Stimulated activated CD8-positive, alpha-beta memory T cell treated with anti-CD3 and anti-CD28 coated beads, Interleukin-4, amount 100 ng/mL, for 1 hour (primary cell): Measurements from ENCODE around the gene ITGB7.

Experiments
- DNase-seq, 2 donors: peaks; one replicate each; pipeline ENCODE4 v3.0.0-alpha.2; 2020; ENCODE audit warnings: low read depth in 2 of 2, low spot score in 1 of 2

Gene ITGB7, protein sequence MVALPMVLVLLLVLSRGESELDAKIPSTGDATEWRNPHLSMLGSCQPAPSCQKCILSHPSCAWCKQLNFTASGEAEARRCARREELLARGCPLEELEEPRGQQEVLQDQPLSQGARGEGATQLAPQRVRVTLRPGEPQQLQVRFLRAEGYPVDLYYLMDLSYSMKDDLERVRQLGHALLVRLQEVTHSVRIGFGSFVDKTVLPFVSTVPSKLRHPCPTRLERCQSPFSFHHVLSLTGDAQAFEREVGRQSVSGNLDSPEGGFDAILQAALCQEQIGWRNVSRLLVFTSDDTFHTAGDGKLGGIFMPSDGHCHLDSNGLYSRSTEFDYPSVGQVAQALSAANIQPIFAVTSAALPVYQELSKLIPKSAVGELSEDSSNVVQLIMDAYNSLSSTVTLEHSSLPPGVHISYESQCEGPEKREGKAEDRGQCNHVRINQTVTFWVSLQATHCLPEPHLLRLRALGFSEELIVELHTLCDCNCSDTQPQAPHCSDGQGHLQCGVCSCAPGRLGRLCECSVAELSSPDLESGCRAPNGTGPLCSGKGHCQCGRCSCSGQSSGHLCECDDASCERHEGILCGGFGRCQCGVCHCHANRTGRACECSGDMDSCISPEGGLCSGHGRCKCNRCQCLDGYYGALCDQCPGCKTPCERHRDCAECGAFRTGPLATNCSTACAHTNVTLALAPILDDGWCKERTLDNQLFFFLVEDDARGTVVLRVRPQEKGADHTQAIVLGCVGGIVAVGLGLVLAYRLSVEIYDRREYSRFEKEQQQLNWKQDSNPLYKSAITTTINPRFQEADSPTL

DNA sequence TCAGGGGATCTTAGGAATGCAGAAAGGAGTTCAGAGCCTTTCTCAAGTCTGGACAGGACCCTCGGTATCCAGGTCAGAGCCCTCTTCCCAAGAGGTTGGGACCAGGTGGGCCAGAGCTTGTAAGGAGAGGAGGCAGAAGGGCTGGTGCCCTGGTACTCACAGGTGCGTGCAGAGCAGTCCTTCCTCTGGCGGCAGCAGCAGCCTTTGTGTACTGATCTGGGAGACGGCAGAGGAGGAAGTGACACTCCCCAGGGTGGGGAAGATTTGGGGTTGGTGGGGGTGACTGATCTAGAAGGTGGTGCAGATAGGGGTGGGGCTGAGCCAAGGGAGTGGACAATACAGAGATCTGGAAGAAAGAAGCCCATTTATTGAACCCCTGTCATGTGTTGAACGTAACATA lies at the start of gene ITGB7:
ITGB7 (minus strand) TSS at position 210 of the 400 bp plus-strand sequence. CDS start 6,808 bp downstream, outside the sequence.
- DNase-seq = peak; percentile 38

DNA sequence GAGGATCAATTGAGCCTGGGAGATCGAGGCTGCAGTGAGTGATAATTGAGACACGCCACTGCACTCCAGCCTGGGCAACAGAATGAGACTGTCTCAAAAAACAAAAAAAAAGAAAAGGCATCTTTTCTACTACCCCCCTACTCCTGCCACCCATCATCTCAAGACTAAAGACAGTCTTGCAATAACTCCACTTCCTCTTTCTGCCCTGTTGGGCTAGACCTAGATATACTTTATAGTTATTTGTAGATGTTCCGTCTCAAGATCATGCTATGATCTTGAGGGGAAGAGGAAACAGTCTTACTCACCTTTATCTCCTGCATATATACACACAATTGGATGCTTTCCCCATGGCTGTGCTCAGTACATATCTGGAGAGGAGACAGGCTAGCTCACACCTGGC lies 48.9 kb upstream of the ITGB7 start:
- DNase-seq = no peak

DNA sequence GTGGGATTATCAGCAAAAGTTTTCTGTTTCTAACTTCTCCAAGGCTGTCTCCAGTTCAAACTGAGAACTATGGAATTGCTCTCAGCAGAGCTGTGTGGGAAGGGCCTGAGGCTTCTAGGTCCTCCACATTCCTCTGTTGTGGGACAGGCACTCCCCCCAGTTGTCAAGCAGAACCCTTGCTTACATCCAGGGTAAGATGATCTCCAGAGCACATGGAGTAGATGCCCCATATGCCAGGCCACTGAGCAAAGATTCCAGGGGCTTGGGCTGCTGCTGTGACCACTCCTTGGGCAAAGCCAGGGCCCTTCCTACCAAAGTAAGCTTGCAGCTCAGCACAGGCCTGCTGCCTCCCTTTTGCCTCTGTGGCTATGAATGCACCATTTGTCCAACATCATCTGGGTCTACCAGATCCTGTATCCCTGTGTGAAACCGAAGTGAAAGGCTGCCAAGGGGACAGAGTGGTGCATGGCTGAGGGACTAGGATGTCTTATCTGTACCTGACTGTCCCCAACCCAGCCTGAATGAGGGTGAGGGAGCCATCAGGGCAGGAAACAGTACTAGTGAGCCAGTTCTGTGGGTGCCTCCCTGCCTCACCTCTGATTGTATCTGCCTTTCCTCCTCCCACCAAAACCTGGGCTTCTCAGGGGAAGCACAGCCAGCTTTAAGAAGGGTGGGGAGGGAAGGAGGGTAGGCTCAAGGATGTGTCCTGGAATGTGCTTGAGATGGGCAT lies 47.9 kb upstream of the ITGB7 start:
- DNase-seq = no peak

DNA sequence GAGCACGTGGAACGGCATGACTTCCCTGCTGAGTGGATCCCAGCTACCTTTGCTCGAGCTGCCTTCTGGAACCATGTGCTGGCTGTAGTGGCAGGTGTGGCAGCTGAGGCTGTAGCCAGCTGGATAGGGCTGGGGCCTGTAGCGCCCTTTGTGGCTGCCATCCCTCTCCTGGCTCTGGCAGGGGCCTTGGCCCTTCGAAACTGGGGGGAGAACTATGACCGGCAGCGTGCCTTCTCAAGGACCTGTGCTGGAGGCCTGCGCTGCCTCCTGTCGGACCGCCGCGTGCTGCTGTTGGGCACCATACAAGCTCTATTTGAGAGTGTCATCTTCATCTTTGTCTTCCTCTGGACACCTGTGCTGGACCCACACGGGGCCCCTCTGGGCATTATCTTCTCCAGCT lies 46.2 kb upstream of the ITGB7 start:
- DNase-seq = no peak

DNA sequence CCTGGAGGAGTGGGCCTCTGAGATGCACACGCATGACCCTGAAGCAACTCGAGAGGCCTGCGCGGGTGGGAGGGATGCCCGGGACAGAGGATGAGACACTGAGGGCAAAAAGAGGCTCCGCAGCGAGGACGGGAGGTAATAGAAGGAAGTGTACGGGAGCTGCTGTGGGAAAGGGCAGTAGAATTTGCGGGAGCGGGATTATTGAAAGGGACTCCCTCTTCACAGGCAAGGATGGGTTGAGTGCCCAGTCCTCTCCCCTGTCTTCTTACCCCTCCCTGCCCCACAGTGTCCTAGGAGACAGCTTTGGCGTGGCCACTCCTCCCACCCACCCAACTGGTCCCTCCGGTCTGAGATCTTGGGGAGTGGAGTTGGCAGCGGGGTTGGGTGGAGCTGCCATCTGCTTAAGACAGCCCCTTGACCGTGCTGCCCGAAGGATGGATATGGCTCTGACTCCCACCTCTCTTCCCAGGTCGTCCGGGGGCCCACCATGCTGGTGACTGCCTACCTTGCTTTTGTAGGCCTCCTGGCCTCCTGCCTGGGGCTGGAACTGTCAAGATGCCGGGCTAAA lies 45.4 kb upstream of the ITGB7 start:
- DNase-seq = no peak

DNA sequence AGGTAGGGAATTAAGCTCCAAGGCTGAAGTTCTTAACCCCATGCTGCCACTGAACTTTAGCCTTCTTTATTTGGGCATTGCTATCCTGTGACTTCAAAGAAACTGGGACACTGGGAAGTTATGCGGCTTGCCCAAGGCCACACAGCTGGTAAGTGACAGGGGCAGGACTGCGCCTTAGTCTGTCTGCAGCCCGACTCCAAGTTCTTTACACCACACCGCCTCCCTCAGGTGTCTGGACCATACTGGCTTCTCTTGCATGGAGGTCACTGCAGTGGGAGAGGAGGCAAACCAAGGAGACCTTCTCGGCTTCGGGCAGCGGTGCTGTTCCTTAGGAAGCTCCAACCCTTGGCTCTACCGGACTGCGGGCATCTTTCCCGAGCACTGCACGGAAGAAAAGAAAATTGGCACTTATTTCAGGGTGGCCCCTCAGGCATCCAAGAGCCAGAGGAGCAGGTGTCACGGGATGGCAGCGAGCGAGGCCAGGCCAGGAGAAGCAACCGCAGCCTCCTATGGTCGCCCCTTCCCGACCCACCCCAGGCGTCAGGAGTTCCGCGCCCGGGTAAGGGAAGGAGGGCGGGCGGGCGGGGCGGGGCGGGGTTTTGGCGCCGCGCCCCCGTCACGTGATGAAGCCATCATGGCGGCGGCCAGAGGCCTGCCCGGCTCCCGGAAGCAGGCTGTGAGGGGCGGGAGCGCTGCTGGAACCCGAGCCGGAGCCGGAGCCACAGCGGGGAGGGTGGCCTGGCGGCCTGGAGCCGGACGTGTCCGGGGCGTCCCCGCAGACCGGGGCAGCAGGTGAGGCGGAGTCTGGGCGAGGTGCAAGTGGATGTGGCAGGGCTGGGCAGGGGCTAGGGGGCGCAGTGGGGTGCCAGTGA lies 44.7 kb upstream of the ITGB7 start:
- peak in 1 of 2 donors; percentile 43 for DNase-seq

DNA sequence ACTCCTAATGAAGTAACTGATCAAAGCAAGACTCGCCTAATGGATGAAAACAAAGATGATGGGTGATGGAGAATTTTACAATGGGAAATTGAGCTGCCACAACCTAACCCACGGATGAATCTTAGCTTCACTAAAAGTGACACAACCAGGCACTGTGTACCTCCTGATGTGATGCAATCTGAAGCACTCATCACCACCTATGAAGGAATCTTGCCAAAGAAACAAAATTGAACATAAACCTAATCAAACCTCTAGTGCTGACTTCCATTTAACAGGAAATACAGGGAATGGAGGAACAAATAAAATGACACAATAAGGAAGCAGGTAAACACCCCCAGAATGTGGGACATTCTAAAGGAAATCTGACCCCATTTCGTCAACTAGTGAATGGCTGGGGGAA lies 38.2 kb upstream of the ITGB7 start:
- no peak for DNase-seq

DNA sequence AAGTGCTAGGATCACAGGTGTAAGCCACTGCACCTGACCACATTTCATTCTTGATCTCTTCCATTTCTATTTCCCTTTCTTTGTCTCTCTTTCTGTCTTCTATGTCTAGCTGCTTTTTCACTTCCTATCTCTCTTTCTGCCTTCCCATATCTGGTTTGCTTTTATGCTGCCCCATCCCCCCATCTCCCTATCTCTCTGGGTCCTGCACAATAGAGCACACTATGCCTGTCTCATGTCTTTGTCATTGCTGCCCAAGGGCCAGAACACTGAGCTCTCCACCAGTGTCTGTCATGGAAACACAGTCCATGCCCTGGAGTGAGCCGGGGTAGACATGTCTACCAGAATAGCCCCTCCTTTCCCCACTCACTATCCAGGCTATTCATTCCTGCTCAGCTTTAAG lies 37.3 kb upstream of the ITGB7 start:
- DNase-seq = no peak

DNA sequence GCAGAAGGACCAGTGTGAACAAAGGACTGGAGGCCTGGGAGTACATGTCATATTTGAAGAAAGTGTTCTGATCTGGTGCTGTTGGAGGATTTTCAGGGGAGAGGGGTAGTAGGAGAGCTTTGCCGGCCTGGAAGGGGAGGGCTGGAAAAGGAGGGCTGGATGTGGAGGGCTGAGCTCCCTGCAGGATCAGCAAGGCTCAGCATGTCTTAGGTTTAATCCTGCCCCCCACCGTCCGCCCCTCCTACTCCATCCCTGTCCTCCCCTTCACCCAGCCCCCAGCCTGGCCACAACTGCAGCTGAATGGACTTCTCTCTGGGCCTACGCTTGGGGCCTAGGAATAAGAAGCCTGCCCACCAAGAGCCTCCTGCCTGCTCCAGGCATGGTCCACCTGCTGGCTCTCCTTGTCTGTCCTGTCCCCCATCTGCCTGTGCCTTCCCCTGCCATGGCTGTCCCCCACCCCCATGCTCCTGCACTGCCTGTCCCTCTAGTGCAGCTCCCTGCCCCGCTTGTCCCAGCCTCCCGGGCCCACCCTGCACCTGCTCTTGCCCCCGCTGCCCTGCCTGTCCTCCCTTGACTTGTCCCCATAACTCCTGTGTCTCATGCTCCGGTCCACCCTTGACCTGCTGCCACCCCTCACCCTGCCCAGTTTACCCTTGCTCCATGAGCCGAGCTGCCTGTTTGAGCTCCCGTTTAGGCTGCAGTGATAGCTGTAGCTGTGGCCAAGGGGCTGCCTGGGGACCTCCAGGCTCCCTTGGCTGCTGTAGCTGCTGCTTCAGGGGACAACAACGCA lies 34.8 kb upstream of the ITGB7 start:
- DNase-seq = no peak

DNA sequence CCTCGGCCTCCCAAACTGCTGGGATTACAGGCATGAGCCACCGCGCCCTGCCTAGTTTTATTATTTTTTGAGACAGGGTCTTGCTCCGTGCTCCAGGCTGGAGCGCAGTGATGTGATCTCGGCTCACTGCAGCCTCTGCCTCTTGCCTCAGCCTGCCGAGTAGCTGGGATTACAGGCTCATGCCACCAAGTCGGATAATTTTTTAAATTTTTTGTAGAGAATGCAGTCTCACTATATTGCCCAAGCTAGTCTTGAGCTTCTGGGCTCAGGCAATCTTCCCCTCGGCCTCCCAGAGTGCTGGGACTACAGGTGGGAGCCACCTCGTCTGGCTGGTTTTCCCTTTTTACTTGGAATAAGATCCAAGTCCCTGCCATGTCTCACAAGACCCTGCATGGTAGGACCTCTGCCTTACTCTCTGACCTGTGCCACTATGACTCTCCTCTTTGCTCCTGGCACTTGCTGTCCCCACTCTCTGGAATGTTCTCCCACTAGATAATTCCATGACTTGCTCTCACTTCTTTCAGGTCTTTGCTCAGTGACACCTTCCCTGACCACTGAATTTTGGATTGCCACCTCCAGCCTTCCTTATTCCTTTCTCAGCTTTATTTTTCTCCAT lies 32.7 kb upstream of the ITGB7 start:
- no peak for DNase-seq

DNA sequence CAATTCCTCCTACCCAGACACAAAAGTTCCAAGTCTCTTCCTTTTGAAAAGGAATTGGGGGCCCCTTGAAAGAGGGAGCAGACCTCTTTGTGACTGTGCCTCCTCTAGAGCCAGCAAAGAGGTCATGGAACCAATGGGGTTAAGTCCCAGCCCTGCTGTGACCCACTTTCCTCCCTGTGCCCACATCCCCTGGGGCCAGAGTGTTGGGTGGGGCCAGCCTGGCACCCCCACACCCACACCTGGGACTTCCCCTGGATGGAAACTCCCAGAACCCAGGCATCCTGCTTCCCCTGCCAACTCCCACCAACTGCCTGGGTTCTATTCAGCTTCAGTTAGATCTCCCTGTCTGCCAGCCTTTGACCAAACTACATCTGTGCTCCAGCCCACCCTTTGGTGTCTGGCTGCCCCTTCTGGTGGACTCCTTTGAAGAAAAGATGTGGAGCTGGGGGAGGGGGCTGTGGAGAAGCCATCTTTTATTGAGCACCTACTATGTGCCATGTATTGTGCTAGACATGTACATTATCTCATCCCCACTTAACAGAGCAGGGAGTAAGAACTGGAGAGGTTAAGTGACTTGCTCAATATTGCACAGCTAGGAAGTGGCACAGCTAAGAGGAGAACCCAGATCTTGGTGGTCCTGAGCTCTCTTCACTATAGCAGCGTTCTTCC lies 29.5 kb upstream of the ITGB7 start:
- no peak for DNase-seq

DNA sequence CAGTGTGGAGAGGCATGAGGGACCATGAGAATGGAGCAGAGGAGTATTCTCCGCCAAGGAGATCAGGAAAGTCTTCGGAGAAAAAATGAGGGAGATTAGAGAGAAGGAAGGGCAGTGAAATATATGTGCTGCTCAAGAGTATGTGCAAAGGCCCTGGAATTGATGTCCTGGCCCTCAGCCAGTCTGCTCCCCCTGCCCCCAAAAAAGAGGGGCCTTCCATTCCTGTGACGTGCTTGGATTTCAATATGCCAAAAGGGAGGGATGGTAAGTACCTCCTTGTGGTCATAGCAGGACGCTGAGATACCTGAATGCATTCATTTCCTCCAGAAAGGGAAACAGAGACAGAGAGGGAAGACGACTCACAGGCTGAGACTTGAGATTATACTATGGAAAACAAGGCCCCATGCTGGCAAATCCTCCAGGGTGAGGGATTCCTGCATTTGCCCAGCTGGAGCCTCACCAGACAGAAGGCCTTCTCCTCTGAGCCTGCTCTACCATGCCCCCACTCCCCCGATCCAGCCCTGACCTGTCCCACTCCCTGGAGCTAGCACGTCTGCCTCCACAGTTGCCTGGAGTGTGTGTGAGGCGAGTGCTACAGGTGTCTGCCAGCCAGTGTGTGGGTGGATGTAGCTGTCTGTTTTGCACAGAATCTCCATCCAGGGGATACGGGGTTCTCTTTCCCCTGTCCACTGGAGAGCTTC lies 28.8 kb upstream of the ITGB7 start:
- DNase-seq = no peak

DNA sequence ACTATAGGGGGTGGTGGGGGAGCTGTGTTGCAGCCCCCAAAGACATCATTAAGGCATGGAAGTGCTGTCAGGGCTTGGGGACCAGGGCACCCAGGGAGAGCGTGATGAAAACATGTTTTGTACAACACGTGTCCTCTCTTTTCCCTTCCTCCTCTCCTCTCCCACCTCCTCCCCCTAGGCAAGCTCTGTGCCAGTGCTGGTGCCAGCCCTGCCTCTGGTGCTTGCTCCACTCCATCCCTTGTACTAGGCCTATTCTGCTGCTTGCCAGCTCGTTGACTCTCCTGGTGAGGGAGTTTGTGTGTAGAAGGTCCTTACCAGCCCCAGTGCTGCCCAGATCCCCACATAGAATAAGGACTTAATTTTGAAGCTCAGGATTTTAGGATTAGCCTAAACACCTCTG lies 28.1 kb upstream of the ITGB7 start:
- DNase-seq = no peak

DNA sequence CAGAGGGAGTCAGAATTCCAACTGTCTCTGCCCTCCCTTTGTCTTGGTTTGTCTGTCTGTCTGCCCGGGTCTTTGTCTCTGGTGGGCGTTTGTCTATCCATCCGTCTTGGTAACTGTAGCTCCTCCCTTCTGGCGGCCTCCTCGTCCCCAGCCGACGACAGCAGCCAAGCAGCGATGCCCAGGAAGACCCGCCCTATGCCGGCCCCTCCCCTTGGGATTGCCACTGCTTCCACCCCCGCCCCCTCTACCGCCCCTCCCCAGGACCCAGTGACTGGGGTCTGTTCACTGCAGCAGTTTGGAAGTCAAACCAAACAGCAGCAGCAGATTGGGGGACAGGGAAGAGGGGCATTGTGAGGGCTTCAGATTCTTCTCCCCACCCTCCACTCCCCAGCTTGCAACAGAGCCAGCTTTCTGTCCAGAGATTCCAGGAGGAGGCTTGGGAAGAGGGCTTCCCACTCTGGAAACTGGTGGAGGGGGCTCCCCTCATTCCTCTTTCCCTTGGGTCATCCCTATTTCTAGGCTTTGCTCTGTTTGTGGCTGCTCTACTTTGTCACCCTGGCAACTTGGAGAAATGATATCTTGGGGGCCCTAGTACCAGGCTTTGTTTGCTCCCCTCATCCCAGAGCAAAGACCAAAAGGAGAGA lies 27.3 kb upstream of the ITGB7 start:
- DNase-seq = no peak

DNA sequence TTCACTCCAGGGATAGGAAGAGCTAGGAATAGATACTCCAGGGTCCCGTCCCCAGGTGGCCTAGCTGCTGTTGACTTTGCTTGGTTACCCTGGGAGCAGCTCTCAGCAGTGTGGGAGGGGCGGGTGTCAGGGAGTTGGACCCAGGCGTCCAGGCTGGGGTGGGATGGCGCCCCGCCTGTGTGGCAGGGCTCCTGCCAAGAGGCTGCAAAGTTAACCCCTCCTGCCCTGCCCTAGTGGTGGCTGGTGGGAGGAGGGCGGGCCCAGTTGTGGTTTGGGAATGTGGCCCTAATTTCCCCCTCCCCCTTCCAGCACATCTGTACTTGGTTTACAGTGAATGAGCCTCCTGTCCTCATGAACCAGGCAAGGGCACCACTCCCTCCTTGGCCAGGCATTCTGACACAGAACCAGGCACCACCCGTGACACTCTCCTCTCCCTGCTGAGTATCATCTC lies 26.6 kb upstream of the ITGB7 start:
- DNase-seq = no peak

DNA sequence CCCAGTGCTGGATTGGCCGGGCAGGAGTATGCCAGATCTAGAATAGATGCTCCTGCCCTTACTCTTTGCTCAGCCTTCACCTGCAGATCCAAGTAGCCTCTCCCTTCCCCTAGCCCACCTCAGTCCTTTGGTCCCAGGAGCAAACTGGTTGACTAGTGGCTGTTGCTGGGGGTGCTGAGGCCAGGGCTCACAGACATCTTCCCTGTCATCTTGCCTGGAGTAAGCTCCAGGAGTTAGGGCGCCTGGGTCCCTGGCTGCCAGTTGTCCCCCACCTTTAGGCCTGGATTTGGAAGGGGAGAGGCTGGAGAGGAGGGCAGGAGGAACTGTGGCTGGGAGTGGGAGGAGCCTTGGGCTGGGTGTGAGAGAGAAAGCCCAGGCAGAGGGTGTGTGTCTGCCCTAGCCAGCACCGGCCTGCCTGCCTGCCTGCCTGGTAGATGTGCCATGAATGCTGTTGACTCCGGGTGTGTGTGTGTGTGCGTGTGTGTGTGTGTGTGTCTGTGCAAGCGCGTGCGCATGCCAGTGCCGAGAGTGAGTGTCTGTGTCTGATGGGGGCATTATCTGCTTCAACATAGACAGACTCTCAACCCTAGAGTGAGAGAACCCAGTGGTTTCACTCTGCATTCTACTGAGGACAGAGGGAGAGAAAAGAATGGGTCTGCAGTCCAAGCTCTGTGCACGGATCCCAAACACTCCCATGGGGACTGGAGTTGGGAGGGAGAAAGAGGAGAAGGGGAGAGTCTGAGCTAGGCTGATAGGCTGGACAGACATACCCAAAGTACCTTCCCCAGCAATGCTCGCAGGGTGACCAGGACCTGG lies 25.8 kb upstream of the ITGB7 start:
- no peak for DNase-seq
